ENCODE data around the gene CAND2.

The CAND2 gene

GRCh38 chr3:12825156-12825555 is 28.7 kb downstream of the CAND2 start:
- peaks cover 18% of the 10 kb centered on the region for H3K4me1 ChIP-seq (ENCODE audit: insufficient read depth, poor library complexity, severe bottlenecking)
- no peaks in the 10 kb centered on the region for H3K9me3 ChIP-seq (ENCODE audit: severe bottlenecking)
- no peaks in the 10 kb centered on the region for H3K27me3 ChIP-seq (ENCODE audit: insufficient read depth, poor library complexity, severe bottlenecking)
- TF ChIP-seq CTCF (IDR thresholded peaks at IDR 0.05; ENCODE audit: poor library complexity, severe bottlenecking): no peak
- ATAC-seq (ENCODE audit: low read depth) (no peak), DNase-seq (ENCODE audit: low spot score) (no peak)
- H3K36me3 ChIP-seq (ENCODE audit: low read depth): no peaks in the 10 kb centered on the region
- no peak overlapping the region for H3K27ac ChIP-seq (ENCODE audit: poor library complexity, severe bottlenecking)
- H3K4me3 ChIP-seq (ENCODE audit: severe bottlenecking): no peak overlapping the region

GRCh38 chr3:12828751-12829150 is 32.3 kb downstream of the CAND2 start:
- no peak for TF ChIP-seq CTCF (IDR thresholded peaks at IDR 0.05; ENCODE audit: poor library complexity, severe bottlenecking)
- Histone ChIP-seq H3K9me3 (ENCODE audit: severe bottlenecking) (no peaks in the 10 kb centered on the region), H3K4me3 (ENCODE audit: severe bottlenecking) (no peak overlapping the region), H3K36me3 (ENCODE audit: low read depth) (peaks cover 30% of the 10 kb centered on the region), H3K4me1 (ENCODE audit: insufficient read depth, poor library complexity, severe bottlenecking) (peaks cover 27% of the 10 kb centered on the region), H3K27ac (ENCODE audit: poor library complexity, severe bottlenecking) (peak overlapping the region; percentile 84), H3K27me3 (ENCODE audit: insufficient read depth, poor library complexity, severe bottlenecking) (no peaks in the 10 kb centered on the region)
- DNase-seq (ENCODE audit: low spot score) (no peak), ATAC-seq (ENCODE audit: low read depth) (peak; percentile 24)

DNA sequence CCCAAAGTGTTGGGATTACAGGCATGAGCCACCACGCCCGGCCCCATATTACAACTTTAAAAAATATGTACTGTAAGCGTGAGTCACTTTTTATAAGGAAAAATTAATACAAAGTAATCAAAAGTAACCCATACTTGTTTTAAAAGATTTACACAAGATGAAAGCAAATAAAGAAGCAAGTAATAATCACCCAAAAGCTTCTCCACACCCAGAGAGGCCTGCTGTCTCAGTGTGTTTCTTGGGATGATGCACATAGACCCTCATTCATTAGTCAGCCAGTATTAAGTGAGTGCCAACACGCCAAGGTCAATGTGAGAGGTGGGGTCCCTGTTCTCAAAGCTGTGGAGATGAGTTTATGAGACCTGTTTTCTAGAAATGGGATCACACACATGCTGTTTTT is 32.9 kb downstream of the CAND2 start:
- no peak for DNase-seq (ENCODE audit: low spot score)
- peaks cover 36% of the 10 kb centered on the region for H3K36me3 ChIP-seq (ENCODE audit: low read depth)

GRCh38 chr3:12829886-12830784 is 33.7 kb downstream of the CAND2 start:
- Histone ChIP-seq H3K4me1 (ENCODE audit: insufficient read depth, poor library complexity, severe bottlenecking) (peaks cover 27% of the 10 kb centered on the region), H3K4me3 (ENCODE audit: severe bottlenecking) (no peak overlapping the region), H3K36me3 (ENCODE audit: low read depth) (peaks cover 44% of the 10 kb centered on the region), H3K27ac (ENCODE audit: poor library complexity, severe bottlenecking) (peak overlapping the region; percentile 84), H3K27me3 (ENCODE audit: insufficient read depth, poor library complexity, severe bottlenecking) (no peaks in the 10 kb centered on the region), H3K9me3 (ENCODE audit: severe bottlenecking) (no peaks in the 10 kb centered on the region)
- DNase-seq (ENCODE audit: low spot score) (no peak), ATAC-seq (ENCODE audit: low read depth) (peak; percentile 30)
- TF ChIP-seq CTCF (IDR thresholded peaks at IDR 0.05; ENCODE audit: poor library complexity, severe bottlenecking): peak; percentile 38

More for the DNA sequence above, 32.9 kb downstream of the CAND2 start:
- H3K4me3 ChIP-seq (ENCODE audit: severe bottlenecking): no peak overlapping the region
- H3K9me3 ChIP-seq (ENCODE audit: severe bottlenecking): no peaks in the 10 kb centered on the region
- TF ChIP-seq CTCF (IDR thresholded peaks at IDR 0.05; ENCODE audit: poor library complexity, severe bottlenecking): no peak
- peaks cover 27% of the 10 kb centered on the region for H3K4me1 ChIP-seq (ENCODE audit: insufficient read depth, poor library complexity, severe bottlenecking)
- no peaks in the 10 kb centered on the region for H3K27me3 ChIP-seq (ENCODE audit: insufficient read depth, poor library complexity, severe bottlenecking)
- peak overlapping the region; percentile 84 for H3K27ac ChIP-seq (ENCODE audit: poor library complexity, severe bottlenecking)
- ATAC-seq (ENCODE audit: low read depth): peak; percentile 49

DNA sequence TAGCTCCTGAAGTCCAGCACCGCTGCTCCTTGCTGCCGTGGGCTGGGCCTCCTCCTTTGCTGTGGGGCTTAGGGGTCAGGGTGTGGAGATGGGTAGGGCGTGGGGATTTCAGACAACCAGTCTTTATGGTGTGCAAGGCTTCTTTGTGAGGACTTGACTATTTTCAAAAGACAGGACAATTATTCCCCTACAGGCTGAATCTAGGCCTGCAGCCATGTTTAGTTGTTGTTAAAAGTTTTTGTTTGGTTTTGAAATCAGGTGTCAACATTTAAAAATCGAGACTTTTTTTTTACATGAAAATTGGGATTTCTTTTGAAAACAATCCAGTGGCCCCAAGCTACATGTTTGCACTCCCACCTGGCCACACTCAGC is 34.3 kb downstream of the CAND2 start:
- Histone ChIP-seq H3K27ac (ENCODE audit: poor library complexity, severe bottlenecking) (peak overlapping the region; percentile 84), H3K4me1 (ENCODE audit: insufficient read depth, poor library complexity, severe bottlenecking) (peaks cover 27% of the 10 kb centered on the region), H3K27me3 (ENCODE audit: insufficient read depth, poor library complexity, severe bottlenecking) (no peaks in the 10 kb centered on the region), H3K36me3 (ENCODE audit: low read depth) (peaks cover 50% of the 10 kb centered on the region), H3K9me3 (ENCODE audit: severe bottlenecking) (no peaks in the 10 kb centered on the region), H3K4me3 (ENCODE audit: severe bottlenecking) (no peak overlapping the region)
- ATAC-seq (ENCODE audit: low read depth): no peak
- DNase-seq (ENCODE audit: low spot score): no peak
- TF ChIP-seq CTCF (IDR thresholded peaks at IDR 0.05; ENCODE audit: poor library complexity, severe bottlenecking): no peak

Data from RWPE2 (cell line).